HepG2 (cell line): Measurements from ENCODE around the gene ADORA3. TPM values are rescaled to one million over a fixed set of nuclear protein-coding genes. Genes with fewer than 3 reads are reported as not detected.

ENCODE experiments used
- ATAC-seq: fragments of 200-7000 bp; cut with Tn5 transposase; 3 replicates; pipeline ENCODE4 v1.9.1; 2020; ENCODE audit warnings: mild to moderate bottlenecking, moderate library complexity
- BruUV-seq: library from RNA; stranded (reverse); fragments of 400-500 nt; replicated peaks from 2 replicates; lab custom pipeline; 2021; lab: Mats Ljungman, UMichigan
- CTCF ChIA-PET: fragments of 300-600 bp; formaldehyde crosslinking; extraction: SDS; loops from one replicate; lab custom pipeline; 2021; ENCODE audit warnings: low total read pairs, inconsistent platforms, low intra/inter-chr PET ratio; lab: Yijun Ruan, JAX
- POLR2A ChIA-PET: fragments of 350-600 bp; sonication (Branson Sonifier 250); formaldehyde crosslinking; loops from one replicate; lab custom pipeline; 2020; ENCODE audit warnings: antibody characterized with exemption, inconsistent platforms; lab: Yijun Ruan, JAX
- DNase-seq: peaks from one replicate; pipeline ENCODE4 v3.0.0-alpha.2; 2015; ENCODE audit warnings: low spot score
- FAIRE-seq: peaks from 3 replicates; lab custom pipeline; 2011; peaks lifted over from hg19 to GRCh38; lab: Jason Lieb, UNC
- H2AFZ ChIP-seq: one replicate; pipeline ENCODE4 v1.6.1; 2011; ENCODE audit warnings: low read length, inconsistent platforms
- H3K27ac ChIP-seq: fragments of 300-600 bp; 3 replicates; pipeline ENCODE4 v1.8.0; 2011; ENCODE audit warnings: mixed run types, mild to moderate bottlenecking, mixed read lengths, low read length, inconsistent platforms; ENCODE audit not compliant: insufficient read depth; ENCODE audit errors: extremely low read length
- H3K27me3 ChIP-seq, 2 experiments: fragments of 200-600 bp in 1 of 2; 2 replicates in 1 of 2; 3 replicates in 1 of 2; pipeline versions ENCODE4 v1.6.0 to v1.8.0; 2011; ENCODE audit warnings: low read length in 2 of 2, mild to moderate bottlenecking in 2 of 2, moderate library complexity in 2 of 2, inconsistent platforms in 1 of 2; ENCODE audit not compliant: insufficient read depth in 2 of 2, control insufficient read depth in 1 of 2
- H3K36me3 ChIP-seq, 2 experiments: fragments of 200-600 bp in 1 of 2; replicated peaks in 1 of 2; 2 replicates in 1 of 2; 3 replicates in 1 of 2; pipeline versions ENCODE4 v1.5.1 to v1.8.0; 2011; ENCODE audit warnings: low read length in 2 of 2, inconsistent platforms in 1 of 2; ENCODE audit not compliant: insufficient read depth in 2 of 2, control insufficient read depth in 1 of 2
- H3K4me1 ChIP-seq: 2 replicates; pipeline ENCODE4 v1.5.1; 2012; ENCODE audit warnings: low read length, inconsistent platforms; ENCODE audit not compliant: insufficient read depth
- H3K4me2 ChIP-seq: 2 replicates; pipeline ENCODE4 v1.6.0; 2011; ENCODE audit warnings: low read depth, low read length, inconsistent platforms
- H3K4me3 ChIP-seq, 3 experiments: fragments of 200-600 bp in 1 of 3; sonication (generic), shearing (Covaris generic) in 1 of 3; replicated peaks in 1 of 3; 2 replicates each; pipeline ENCODE4 v1.5.1; 2011 to 2016; ENCODE audit warnings: low read length in 3 of 3, inconsistent platforms in 2 of 3, low read depth in 2 of 3, mild to moderate bottlenecking in 2 of 3, control low read depth in 1 of 3, mixed read lengths in 1 of 3; ENCODE audit not compliant: insufficient read depth in 1 of 3
- H3K79me2 ChIP-seq: one replicate; pipeline ENCODE4 v1.6.1; 2011; ENCODE audit warnings: low read length, inconsistent platforms; ENCODE audit not compliant: insufficient read depth
- H3K9ac ChIP-seq: 2 replicates; pipeline ENCODE4 v1.6.0; 2011; ENCODE audit warnings: mild to moderate bottlenecking, low read depth, low read length, inconsistent platforms; ENCODE audit not compliant: insufficient read depth
- H3K9me3 ChIP-seq: 2 replicates; pipeline ENCODE4 v1.5.1; 2012; ENCODE audit warnings: mild to moderate bottlenecking, low read length
- H4K20me1 ChIP-seq: 2 replicates; pipeline ENCODE4 v1.6.0; 2011; ENCODE audit warnings: inconsistent platforms, mild to moderate bottlenecking, low read length, moderate library complexity; ENCODE audit not compliant: insufficient read depth
- ARNT2 ChIP-seq: sonication (generic); formaldehyde crosslinking; IDR thresholded peaks from 2 replicates; pipeline ENCODE4 v1.8.0; 2022; ENCODE audit warnings: mild to moderate bottlenecking, low read depth, missing genetic modification reagents, moderate library complexity
- DMAP1 ChIP-seq: IDR thresholded peaks from 2 replicates; pipeline ENCODE4 v1.6.1; 2016
- FOXA3 ChIP-seq: IDR thresholded peaks from 2 replicates; pipeline ENCODE4 v1.6.1; 2016; ENCODE audit warnings: missing genetic modification reagents, missing compliant biosample characterization
- KDM5B ChIP-seq: sonication (generic); formaldehyde crosslinking; IDR thresholded peaks from 2 replicates; pipeline ENCODE4 v1.4.0; 2020; ENCODE audit warnings: missing genetic modification reagents, mild to moderate bottlenecking, borderline replicate concordance
- NFYB ChIP-seq: sonication (generic); formaldehyde crosslinking; IDR thresholded peaks from 2 replicates; pipeline ENCODE4 v1.4.0; 2020; ENCODE audit warnings: missing genetic modification reagents
- POLR2AphosphoS5 ChIP-seq: IDR thresholded peaks from 2 replicates; pipeline ENCODE4 v1.6.1; 2012; ENCODE audit warnings: low read depth, low read length
- RORA ChIP-seq: sonication (generic); formaldehyde crosslinking; IDR thresholded peaks from 2 replicates; pipeline ENCODE4 v1.5.0; 2020; ENCODE audit warnings: mild to moderate bottlenecking, missing genetic modification reagents, moderate library complexity
- SMARCE1 ChIP-seq: fragments of 450-650 bp; IDR thresholded peaks from 2 replicates; pipeline ENCODE4 v1.6.1; 2017; ENCODE audit warnings: borderline replicate concordance
- STAT6 ChIP-seq: sonication (generic); formaldehyde crosslinking; IDR thresholded peaks from 2 replicates; pipeline ENCODE4 v1.4.0; 2020; ENCODE audit warnings: missing genetic modification reagents, mild to moderate bottlenecking, borderline replicate concordance
- ZNF280D ChIP-seq: sonication (generic); formaldehyde crosslinking; IDR thresholded peaks from 2 replicates; pipeline ENCODE4 v1.5.1; 2020; ENCODE audit warnings: mild to moderate bottlenecking, missing genetic modification reagents
- ZNF329 ChIP-seq: sonication (generic); formaldehyde crosslinking; IDR thresholded peaks from 2 replicates; pipeline ENCODE4 v1.9.0; 2021; ENCODE audit warnings: low read depth, mild to moderate bottlenecking, missing genetic modification reagents
- ZNF512 ChIP-seq: sonication (generic); formaldehyde crosslinking; IDR thresholded peaks from 2 replicates; pipeline ENCODE4 v1.4.0; 2020; ENCODE audit warnings: mild to moderate bottlenecking, missing genetic modification reagents
- ZNF598 ChIP-seq: sonication (generic); formaldehyde crosslinking; IDR thresholded peaks from 2 replicates; pipeline ENCODE4 v1.5.1; 2020; ENCODE audit warnings: mild to moderate bottlenecking, missing genetic modification reagents, borderline replicate concordance
- ZNF652 ChIP-seq: IDR thresholded peaks from 2 replicates; pipeline ENCODE4 v1.6.1; 2016; ENCODE audit warnings: low read depth, borderline replicate concordance
- ZNF792 ChIP-seq: IDR thresholded peaks from 2 replicates; pipeline ENCODE4 v1.6.1; 2016
- ZSCAN30 ChIP-seq: sonication (generic); formaldehyde crosslinking; IDR thresholded peaks from 2 replicates; pipeline ENCODE4 v1.5.0; 2020; ENCODE audit warnings: mild to moderate bottlenecking, missing genetic modification reagents
- WGBS: methylation state at CpG from one replicate; pipeline ENCODE4 v1.1.6; 2017; ENCODE audit warnings: low lambda C conversion rate; 5-methylcytosine and 5-hydroxymethylcytosine counted together
- in situ Hi-C: cut with HindIII; loops from 2 replicates; pipeline ENCODE4 v1.10.0; 2017; ENCODE audit warnings: low pct_unique_long_range_greater_than_20kb; ENCODE audit not compliant: extremely low pct_ligation_motif_present
- intact Hi-C: fragments of 100-400 bp; cut with micrococcal nuclease; formaldehyde crosslinking; loops from one replicate; pipeline ENCODE4 v1.10.0; 2022; ENCODE audit not compliant: unreplicated experiment
- polyA plus RNA-seq, 8 experiments: library from polyadenylated mRNA; depleted of rRNA in 3 of 8; stranded (reverse) in 7 of 8; unstranded in 1 of 8; fragments of >200 nt; fragmentation: Illumina TruSeq in 4 of 8; extraction: Trizol in 4 of 8; gene quantifications; 2 replicates each; pipeline versions ENCODE4 v1.2.1 to v1.2.3, GENCODE V29; 2011 to 2016; ENCODE audit warnings: low read depth in 4 of 8, missing spikeins in 1 of 8, mixed read lengths in 1 of 8; ENCODE audit not compliant: insufficient read depth in 1 of 8
- total RNA-seq, 5 experiments: library from RNA; depleted of rRNA; stranded (reverse); fragments of >200 nt; fragmentation: Illumina TruSeq; extraction: Trizol; gene quantifications; 2 replicates each; pipeline ENCODE4 v1.2.3, GENCODE V29; 2016; ENCODE audit warnings: low read depth in 1 of 5

The ADORA3 gene
- total and polyA plus RNA-seq, 2 of the 13 experiments (the other 11 are each of a cell fraction or from before 2014, with no cell fraction given), result not detected

DNA sequence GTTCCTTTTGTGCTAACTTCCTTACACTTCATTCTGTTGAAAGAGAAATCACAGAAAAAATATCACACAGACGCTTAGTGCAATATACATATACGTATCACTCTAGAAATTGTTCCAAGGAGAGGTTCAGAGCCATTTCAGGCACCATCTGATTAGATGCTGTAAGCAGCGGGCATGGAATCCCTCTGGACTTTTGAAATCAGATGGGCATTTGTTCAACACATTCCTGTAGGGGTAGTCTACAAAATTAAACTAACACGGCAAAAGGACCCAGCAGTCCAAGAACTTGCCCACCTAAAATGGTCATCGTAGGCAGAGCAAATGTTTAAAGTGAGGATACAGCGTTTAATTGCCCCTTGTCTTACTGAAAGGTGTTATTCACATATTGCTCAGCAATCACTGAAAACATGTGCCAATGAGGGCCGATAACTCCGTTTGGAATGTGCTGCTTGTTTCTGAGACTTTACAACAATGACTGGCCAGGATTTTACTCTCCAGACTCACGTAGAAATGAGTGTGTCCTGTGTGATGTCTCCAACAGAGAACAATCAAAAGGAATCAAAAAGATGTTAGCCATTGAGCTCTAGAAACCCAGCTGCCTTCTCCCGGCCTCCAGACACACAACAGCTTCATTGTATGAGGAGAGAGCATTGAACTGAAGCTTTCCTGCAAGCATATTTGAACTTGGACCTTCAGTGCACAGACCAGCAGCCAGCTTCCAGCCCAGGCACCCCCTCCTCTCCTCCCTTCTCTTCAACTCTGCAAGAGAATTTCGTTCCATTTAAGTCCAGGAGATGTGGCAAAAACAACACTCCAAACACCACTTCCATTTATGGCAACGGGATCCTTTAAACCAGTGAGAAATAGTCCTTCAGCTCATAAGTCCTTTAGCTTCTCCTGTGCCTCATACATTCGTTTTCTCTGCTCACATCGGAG, 32.1 kb upstream of the ADORA3 start (continued):
- TF ChIP-seq ZNF280D (CRISPR knock-in tag) (0 out of 2 replicates have a peak, but pooled peaks have one; percentile 23), STAT6 (CRISPR knock-in tag) (no peak), DMAP1 (CRISPR knock-in tag) (no peak; the same call in 1 of the 2 replicates), ZNF792 (peak; percentile 20; the same call in 1 of the 2 replicates), ARNT2 (CRISPR knock-in tag) (0 out of 2 replicates have a peak, but pooled peaks have one; percentile 25)
- TF ChIP-seq, all 625 proteins: peak for 135

DNA sequence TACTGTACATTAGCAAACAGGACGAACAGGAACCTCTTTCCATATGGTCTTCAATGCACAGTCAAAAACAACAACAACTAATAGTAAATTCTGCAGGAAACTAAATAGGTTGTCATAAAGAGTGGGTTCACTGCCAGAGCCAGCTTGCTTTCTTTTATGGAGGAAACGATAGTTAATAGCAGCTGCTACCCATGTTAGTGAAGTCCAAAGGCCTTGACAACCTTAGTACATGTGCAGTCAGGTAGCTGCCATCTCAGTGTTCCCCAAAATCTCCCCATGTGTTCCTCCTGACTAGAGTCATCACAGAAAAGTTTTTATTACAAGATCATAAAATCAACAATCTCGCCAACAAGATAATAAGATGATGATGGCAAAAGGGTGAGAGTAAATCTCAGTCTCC, 16.6 kb upstream of the ADORA3 start:
- POLR2A ChIA-PET, result no interaction called here
- H3K4me2 ChIP-seq, result no peak overlapping the region
- TF ChIP-seq ZNF329 (CRISPR knock-in tag) (no peak), NFYB (CRISPR knock-in tag) (no peak), ZNF512 (no peak), POLR2AphosphoS5 (no peak), ZNF652 (no peak), FOXA3 (CRISPR knock-in tag) (no peak), KDM5B (CRISPR knock-in tag) (no peak), ZSCAN30 (CRISPR knock-in tag) (no peak), RORA (no peak), ZNF598 (CRISPR knock-in tag) (no peak), SMARCE1 (no peak)

More for the DNA sequence above, 16.6 kb upstream of the ADORA3 start:
- Histone ChIP-seq H3K79me2 (no peaks in the 10 kb centered on the region), H3K27me3 (no peaks in the 10 kb centered on the region), H4K20me1 (no peaks in the 10 kb centered on the region), H3K27ac (no peak overlapping the region), H3K36me3 (no peaks in the 10 kb centered on the region), H3K9ac (no peak overlapping the region), H2AFZ (no peak overlapping the region), H3K4me3 (no peak overlapping the region), H3K4me1 (peaks cover 32% of the 10 kb centered on the region), H3K9me3 (no peaks in the 10 kb centered on the region)
- BruUV-seq, result no TSS peak
- intact Hi-C loops, result no loop called here
- in situ Hi-C loops, result no loop called here
- FAIRE-seq, result no peak
- 54% methylated on average over 3 of the region's 3 CpGs for WGBS
- no peak for ATAC-seq
- CTCF ChIA-PET, result no interaction called here
- no peak for DNase-seq
